ENCODE data around the gene ANGPT4. TPM values are rescaled to one million over a fixed set of nuclear protein-coding genes. Genes with fewer than 3 reads are reported as not detected.

ANGPT4 gene
- polyA plus RNA-seq, 6 donors from 2014 or later: not detected

DNA sequence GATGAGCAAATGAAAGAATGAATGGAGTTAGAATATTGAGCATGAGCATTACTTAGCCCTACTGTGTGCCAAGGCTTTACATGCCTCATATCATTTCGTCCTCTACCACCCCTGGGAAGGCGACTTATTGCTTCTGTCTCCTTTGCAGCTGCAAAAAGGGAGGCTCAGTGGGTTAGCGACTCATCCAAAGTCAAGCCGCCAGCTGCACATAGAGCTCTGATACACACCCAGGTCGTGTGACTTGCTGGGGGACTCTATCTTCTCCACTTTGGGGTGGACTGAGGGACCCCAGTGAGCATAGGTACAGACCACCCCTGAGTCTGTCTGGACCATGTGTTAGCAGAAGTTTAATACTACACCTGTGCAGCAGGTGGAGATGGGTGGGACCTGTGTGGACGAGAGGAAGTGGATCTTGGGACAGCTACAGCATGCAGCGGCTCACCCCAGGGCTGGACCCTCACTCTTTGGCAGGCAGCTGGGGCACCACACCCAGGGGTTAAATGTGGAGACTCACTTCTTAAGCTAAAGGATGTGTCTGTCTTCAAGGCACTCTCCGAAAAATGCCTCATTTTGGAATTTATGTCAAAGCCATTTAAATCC, 36.2 kb upstream of the ANGPT4 start:
- Mint-ChIP-seq H3K4me1 (peaks cover 0 to 4% (median 0%) of the 10 kb centered on the region in 3 donors), H3K4me3 (no peak overlapping the region), H3K27ac (peak overlapping the region in 1 of 6 donors; percentile 33), H3K9me3 (peaks cover 0 to 5% (median 0%) of the 10 kb centered on the region in 7 donors), H3K36me3 (peaks cover 0 to 7% of the 10 kb centered on the region in 2 donors), H3K27me3 (peaks cover 58 to 80% (median 62%) of the 10 kb centered on the region in 3 donors)
- DNase-seq (no peak), ATAC-seq (ENCODE audit: low read depth in 2 of 2) (no peak)

DNA sequence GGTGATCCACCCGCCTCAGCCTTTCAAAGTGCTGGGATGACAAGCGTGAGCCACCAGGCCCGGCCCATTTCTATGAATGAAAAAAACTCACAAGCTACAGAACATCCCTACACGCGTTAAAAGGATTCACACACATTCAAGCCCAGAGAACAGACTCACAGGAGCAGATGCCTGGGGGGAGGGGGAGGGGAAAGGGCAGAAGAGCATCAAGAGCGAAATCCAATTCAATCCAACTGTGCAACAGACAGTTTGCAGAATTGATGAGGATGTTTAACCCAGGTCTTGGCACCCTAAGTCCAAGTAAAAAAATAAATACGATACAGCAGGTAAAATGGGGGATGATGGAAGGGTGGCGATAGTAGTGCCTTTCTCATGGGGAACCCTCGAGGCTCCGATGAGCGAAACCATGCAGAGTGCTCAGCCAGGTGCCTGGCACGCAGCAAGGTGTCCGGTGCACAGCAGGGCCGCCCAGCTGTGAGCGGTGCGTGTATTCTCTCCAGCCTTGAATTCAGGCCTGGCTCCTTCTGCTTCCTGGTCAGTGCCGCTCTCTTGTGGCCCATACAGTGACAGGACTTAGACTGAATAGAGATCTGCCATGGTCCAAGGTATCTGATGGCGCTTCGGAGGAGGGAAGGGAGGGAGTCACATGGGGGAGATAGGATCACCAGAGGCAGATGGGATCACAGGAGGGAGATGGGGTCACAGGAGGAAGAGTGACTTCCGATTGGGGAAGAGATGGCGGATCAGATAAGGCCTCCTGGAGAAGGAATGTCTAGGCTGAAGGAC, 35.4 kb upstream of the ANGPT4 start:
- Mint-ChIP-seq H3K4me1 (peaks cover 0 to 4% (median 0%) of the 10 kb centered on the region in 3 donors), H3K36me3 (peaks cover 0 to 7% of the 10 kb centered on the region in 2 donors), H3K9me3 (peaks cover 0 to 5% (median 0%) of the 10 kb centered on the region in 7 donors), H3K27me3 (peaks cover 55 to 81% (median 62%) of the 10 kb centered on the region in 3 donors), H3K27ac (no peak overlapping the region), H3K4me3 (no peak overlapping the region)
- DNase-seq (no peak), ATAC-seq (ENCODE audit: low read depth in 2 of 2) (no peak)

DNA sequence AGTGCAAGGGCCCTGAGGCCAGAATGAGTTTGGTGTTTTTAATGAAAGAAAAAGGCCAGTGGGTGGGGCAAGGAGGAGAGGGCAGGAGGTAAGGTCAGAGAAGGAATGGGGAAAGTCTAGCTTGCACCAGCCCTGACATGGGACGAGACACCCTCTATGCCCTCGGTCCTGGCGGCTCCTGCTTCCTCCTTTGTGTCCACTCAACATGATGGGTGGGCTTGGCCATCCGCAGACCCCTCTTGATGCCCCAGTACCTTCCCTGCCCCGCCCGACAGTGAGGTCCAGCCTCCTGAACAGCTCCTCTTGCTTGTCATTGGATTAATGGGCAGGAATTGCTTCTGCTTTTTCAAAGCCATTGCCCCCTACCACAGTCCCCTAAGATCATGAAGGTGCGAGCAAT, 33.6 kb upstream of the ANGPT4 start:
- Mint-ChIP-seq H3K36me3 (peaks cover 0 to 7% of the 10 kb centered on the region in 2 donors), H3K4me1 (no peaks in the 10 kb centered on the region), H3K4me3 (no peak overlapping the region), H3K27me3 (peaks cover 49 to 79% (median 50%) of the 10 kb centered on the region in 3 donors), H3K27ac (no peak overlapping the region), H3K9me3 (peaks cover 0 to 5% (median 0%) of the 10 kb centered on the region in 7 donors)
- ATAC-seq (ENCODE audit: low read depth in 2 of 2) (no peak), DNase-seq (no peak)

DNA sequence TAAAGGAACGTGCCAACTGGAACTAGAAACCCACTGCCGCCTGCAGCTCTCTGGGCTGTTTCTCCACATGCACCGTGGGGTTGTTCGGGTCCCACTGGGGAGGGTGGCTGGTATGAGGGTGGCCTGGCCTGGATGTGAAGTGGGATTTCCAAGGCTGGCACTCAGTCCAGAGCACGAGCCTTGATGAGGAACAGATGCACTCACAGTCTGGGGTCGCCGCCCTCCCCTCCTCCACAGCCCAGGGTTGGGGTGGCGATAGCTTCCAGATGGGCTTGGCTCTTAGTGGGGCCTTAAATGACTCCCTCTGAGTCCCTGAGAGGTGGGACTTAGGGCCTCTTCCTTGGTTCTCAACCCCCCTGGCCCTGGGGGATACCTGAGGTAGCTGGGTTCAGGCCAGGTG, 30.7 kb upstream of the ANGPT4 start:
- no peak overlapping the region for H3K4me3 Mint-ChIP-seq
- H3K27me3 Mint-ChIP-seq: peaks cover 41 to 58% (median 50%) of the 10 kb centered on the region in 3 donors
- peaks cover 0 to 7% of the 10 kb centered on the region in 2 donors for H3K36me3 Mint-ChIP-seq
- no peaks in the 10 kb centered on the region for H3K4me1 Mint-ChIP-seq
- peaks cover 0 to 5% (median 0%) of the 10 kb centered on the region in 7 donors for H3K9me3 Mint-ChIP-seq
- DNase-seq (no peak), ATAC-seq (ENCODE audit: low read depth in 2 of 2) (no peak)
- H3K27ac Mint-ChIP-seq: no peak overlapping the region

DNA sequence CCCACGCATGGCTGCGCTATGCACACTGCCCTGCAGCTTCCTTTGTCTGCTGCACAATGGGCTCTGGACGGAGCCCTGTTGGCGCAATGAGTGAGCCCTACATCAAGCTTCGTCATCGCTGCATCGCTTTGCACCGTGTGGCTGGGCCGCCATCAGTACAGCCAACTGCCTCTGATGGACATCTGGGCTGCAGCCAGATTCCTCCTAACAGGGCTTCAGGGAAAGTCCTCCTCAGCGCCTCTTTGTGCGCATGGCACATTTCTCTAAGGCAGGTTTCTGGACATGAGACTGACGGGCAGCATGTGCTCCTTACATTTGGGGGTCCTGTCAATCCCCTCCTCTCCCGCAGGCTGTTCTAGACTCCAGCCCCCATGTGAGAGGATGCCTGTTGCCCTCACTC, 29.7 kb upstream of the ANGPT4 start:
- ATAC-seq (ENCODE audit: low read depth in 2 of 2): no peak
- Mint-ChIP-seq H3K27ac (no peak overlapping the region), H3K27me3 (peaks cover 40 to 54% (median 44%) of the 10 kb centered on the region in 3 donors)

DNA sequence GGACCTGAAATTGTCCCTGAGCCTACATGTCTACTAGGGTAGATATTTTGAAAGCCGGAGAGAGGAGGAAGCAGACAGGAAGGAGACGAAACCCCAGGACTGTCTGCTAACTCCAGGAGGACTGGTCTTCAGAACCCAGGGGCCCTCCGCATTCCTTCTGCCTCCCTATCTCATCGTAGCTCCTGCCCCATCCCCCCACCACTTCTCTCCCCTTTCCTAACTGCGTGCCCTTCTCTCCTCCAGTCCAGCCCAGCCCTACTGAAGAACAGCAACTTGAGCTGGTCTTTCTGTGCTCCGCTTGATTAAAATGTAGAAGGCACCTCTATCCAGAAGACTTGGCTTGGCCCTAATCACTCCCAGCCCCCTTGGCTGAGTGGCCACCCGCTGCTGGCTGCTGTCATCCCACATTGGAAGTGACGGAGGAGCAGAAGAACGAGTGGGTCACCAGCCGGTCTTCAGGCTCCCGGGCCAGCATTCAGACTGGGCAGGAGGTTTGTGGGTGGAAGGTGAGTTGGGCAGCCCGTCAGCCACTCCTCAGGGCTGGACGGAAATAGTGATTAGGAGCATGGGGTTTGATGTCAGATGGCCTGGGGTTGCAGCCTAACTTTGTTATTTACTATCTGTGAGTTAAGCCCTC, 28.8 kb upstream of the ANGPT4 start:
- no peak overlapping the region for H3K27ac Mint-ChIP-seq
- peaks cover 0 to 5% (median 0%) of the 10 kb centered on the region in 7 donors for H3K9me3 Mint-ChIP-seq
- peaks cover 39 to 46% (median 45%) of the 10 kb centered on the region in 3 donors for H3K27me3 Mint-ChIP-seq
- peaks cover 0 to 7% of the 10 kb centered on the region in 2 donors for H3K36me3 Mint-ChIP-seq
- ATAC-seq (ENCODE audit: low read depth in 2 of 2): no peak
- no peak for DNase-seq
- H3K4me1 Mint-ChIP-seq: no peaks in the 10 kb centered on the region
- H3K4me3 Mint-ChIP-seq: no peak overlapping the region

More for the DNA sequence above, 29.7 kb upstream of the ANGPT4 start:
- DNase-seq: no peak
- Mint-ChIP-seq H3K4me1 (no peaks in the 10 kb centered on the region), H3K36me3 (peaks cover 0 to 7% of the 10 kb centered on the region in 2 donors), H3K9me3 (peaks cover 0 to 5% (median 0%) of the 10 kb centered on the region in 7 donors), H3K4me3 (no peak overlapping the region)

DNA sequence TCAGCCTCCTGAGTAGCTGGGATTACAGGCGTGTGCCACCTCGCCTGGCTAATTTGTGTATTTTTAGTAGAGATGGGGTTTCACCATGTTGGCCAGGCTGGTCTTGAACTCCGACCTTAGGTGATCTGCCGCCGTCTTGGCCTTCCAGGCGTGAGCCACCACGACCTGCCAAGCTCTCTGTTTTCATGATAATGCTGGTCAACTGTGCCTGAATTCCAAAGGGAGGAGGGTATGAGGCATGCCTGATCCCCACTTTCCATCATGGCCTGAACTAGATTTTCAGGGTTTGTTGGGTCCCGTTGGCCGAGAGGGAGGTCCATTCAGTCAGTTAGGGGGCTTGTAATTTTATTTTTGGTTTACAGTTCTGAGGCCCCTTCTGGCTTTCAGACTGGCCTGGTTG, 28.0 kb upstream of the ANGPT4 start:
- peaks cover 0 to 5% of the 10 kb centered on the region in 2 donors for H3K36me3 Mint-ChIP-seq
- no peak overlapping the region for H3K27ac Mint-ChIP-seq
- DNase-seq (no peak), ATAC-seq (ENCODE audit: low read depth in 2 of 2) (no peak)
- peaks cover 32 to 40% (median 39%) of the 10 kb centered on the region in 3 donors for H3K27me3 Mint-ChIP-seq
- peaks cover 0 to 5% (median 0%) of the 10 kb centered on the region in 7 donors for H3K9me3 Mint-ChIP-seq
- no peak overlapping the region for H3K4me3 Mint-ChIP-seq
- no peaks in the 10 kb centered on the region for H3K4me1 Mint-ChIP-seq

DNA sequence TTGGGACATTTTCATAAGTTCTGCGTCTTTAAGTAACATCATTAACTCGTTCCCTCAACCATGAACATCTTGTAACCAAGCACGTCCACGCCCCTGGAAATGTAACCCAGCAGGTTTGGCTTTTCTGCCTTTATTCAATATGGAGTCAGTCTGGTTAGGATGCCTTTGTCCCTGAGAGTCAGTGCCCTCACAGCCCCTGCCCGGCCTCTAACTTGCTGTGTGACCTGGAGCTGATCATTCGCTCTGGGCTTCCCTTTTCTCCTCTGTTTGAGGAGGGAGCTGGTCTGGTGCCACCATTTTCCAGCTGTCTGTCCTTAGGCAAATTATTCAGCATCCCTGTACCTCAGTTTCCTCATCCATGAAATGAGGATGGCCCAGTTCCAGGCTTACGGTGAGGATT, 26.5 kb upstream of the ANGPT4 start:
- DNase-seq (no peak), ATAC-seq (ENCODE audit: low read depth in 2 of 2) (no peak)
- H3K9me3 Mint-ChIP-seq: peaks cover 0 to 2% (median 0%) of the 10 kb centered on the region in 7 donors
- H3K27ac Mint-ChIP-seq: no peak overlapping the region
- no peaks in the 10 kb centered on the region for H3K4me1 Mint-ChIP-seq
- no peak overlapping the region for H3K4me3 Mint-ChIP-seq
- peaks cover 19 to 34% (median 31%) of the 10 kb centered on the region in 3 donors for H3K27me3 Mint-ChIP-seq
- no peaks in the 10 kb centered on the region for H3K36me3 Mint-ChIP-seq

DNA sequence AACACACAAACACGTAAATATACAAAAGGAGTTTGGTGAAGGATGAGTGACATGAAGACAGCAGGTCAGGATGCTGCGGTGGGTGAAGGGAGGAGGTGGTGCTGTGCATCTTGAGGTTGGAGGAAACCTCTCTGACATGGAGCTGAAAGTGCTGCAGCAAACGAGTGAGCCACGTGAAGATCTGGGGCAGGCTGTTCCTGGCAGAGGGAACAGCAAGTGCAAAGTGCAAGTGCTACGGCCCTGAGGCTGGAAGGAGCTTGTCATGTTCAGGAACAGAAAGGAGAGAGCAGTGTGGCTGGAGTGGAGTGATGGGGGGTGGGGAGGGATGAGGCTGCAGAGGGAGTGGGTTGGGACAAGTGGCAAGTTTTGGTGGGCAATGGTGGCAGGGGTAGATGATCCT, 24.8 kb upstream of the ANGPT4 start:
- H3K27me3 Mint-ChIP-seq: peaks cover 8 to 25% (median 19%) of the 10 kb centered on the region in 3 donors
- ATAC-seq (ENCODE audit: low read depth in 2 of 2): no peak
- no peaks in the 10 kb centered on the region for H3K4me1 Mint-ChIP-seq

DNA sequence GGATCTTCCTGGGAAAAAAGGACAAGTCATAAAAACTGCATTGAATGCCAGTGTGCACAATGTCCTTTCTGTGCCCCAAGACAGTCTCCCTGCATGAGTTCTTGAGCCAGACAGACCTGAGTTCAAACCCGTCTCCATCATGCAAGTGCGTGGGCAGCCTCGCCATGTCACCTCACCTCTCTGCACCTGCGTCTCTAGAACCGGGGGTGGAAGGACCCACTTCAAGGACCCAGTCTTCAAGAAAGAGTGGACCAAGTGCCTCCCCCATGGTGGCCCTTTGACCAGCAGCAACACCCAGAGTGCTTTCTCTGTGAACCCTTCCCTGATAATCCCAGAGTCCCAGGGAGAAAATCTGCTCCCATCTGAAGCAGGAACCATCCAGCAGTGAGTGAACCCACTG, 23.5 kb upstream of the ANGPT4 start:
- no peak for DNase-seq
- H3K4me3 Mint-ChIP-seq: no peak overlapping the region
- H3K36me3 Mint-ChIP-seq: no peaks in the 10 kb centered on the region
- peaks cover 7 to 23% (median 10%) of the 10 kb centered on the region in 3 donors for H3K27me3 Mint-ChIP-seq
- H3K9me3 Mint-ChIP-seq: peaks cover 0 to 2% (median 0%) of the 10 kb centered on the region in 7 donors
- ATAC-seq (ENCODE audit: low read depth in 2 of 2): no peak
- H3K4me1 Mint-ChIP-seq: no peaks in the 10 kb centered on the region
- H3K27ac Mint-ChIP-seq: no peak overlapping the region

More for the DNA sequence above, 24.8 kb upstream of the ANGPT4 start:
- DNase-seq: no peak
- H3K27ac Mint-ChIP-seq: no peak overlapping the region
- peaks cover 0 to 2% (median 0%) of the 10 kb centered on the region in 7 donors for H3K9me3 Mint-ChIP-seq
- H3K36me3 Mint-ChIP-seq: no peaks in the 10 kb centered on the region
- no peak overlapping the region for H3K4me3 Mint-ChIP-seq

DNA sequence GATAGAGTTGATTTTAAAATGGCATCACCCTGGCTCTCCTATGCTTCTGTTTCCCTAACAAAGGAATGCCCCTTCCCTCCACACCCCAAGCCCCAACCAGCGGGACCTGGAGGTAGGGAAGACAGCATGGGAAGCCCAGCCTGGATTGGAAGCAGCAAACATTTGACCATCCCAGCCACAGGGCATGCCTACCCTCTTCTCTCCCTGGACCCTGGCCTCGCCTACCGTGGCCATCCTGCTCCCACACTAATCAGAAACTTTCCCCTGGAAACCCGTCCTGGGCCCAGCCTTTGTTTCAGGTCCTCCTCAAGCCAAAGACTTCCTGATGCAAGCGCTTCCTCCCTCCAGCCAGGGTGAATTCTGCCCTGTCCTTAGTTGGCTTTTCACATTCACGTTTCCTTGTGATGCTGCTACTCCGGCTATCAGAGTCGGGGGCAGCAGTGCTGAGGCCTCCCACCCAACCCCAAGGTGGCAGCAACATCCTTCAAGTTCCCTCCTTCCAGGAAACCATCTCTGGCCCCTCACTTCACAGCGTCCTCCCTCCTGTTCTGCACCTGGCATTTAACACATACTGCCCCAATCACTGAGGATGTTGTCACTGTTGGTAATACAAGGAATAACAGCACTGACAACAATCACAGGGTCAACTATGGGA, 18.2 kb upstream of the ANGPT4 start:
- no peak for ATAC-seq (ENCODE audit: low read depth in 2 of 2)
- Mint-ChIP-seq H3K9me3 (peaks cover 9 to 33% (median 14%) of the 10 kb centered on the region in 7 donors), H3K4me3 (peak overlapping the region in 1 of 8 donors; percentile 42), H3K27me3 (peaks cover 0 to 17% (median 15%) of the 10 kb centered on the region in 3 donors), H3K4me1 (no peaks in the 10 kb centered on the region), H3K27ac (no peak overlapping the region), H3K36me3 (peaks cover 6 to 15% of the 10 kb centered on the region in 2 donors)
- no peak for DNase-seq

DNA sequence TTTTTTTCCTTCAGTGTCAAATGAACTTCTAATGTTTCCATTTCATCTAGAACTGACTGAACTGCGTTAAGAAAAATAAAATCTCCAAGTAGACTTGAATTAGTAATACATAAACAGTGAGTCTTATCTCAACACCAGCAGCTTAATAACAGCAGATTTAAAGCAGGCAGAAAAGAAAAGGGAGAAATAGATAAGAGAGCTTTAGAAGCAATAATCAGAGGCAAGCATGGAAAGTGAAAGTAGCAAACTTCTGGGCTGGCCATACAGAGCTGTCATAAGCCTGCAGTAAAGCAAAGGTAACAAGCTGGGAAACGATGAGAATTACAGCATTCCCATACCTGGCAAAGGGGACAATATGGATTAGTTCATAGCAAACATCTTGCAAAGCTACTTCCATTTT, 16.9 kb upstream of the ANGPT4 start:
- Mint-ChIP-seq H3K4me1 (no peaks in the 10 kb centered on the region), H3K4me3 (no peak overlapping the region), H3K9me3 (peaks cover 9 to 33% (median 14%) of the 10 kb centered on the region in 7 donors), H3K27ac (peak overlapping the region in 1 of 6 donors; percentile 46), H3K36me3 (peaks cover 6 to 15% of the 10 kb centered on the region in 2 donors), H3K27me3 (peaks cover 3 to 17% (median 11%) of the 10 kb centered on the region in 3 donors)
- DNase-seq (no peak), ATAC-seq (ENCODE audit: low read depth in 2 of 2) (no peak)

DNA sequence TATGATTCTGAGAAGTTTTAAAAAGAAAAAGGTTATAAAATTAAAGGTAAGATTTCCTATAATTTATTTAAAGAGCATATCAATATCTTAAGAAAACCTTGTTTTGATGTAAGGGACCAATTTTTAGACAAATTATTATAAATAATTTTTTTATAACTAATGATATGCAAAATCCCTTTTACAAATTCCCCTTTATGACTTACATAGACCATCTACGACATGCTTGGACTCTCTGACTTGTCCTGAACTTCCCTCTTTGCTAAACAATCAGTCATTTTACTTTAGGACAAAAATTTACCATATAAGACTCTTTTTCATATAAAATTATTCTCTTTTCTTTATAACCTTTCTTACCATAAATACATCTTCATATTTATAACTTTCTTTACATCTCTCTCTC, 15.3 kb upstream of the ANGPT4 start:
- Mint-ChIP-seq H3K9me3 (peaks cover 7 to 33% (median 14%) of the 10 kb centered on the region in 7 donors), H3K4me1 (no peaks in the 10 kb centered on the region), H3K27ac (no peak overlapping the region), H3K4me3 (no peak overlapping the region), H3K27me3 (peaks cover 17 to 29% (median 22%) of the 10 kb centered on the region in 3 donors), H3K36me3 (peaks cover 6 to 15% of the 10 kb centered on the region in 2 donors)
- no peak for ATAC-seq (ENCODE audit: low read depth in 2 of 2)
- DNase-seq: no peak

All from naive B cell (primary cell).